Measurements from ENCODE around the gene NCOA3.
"Not testable (repeated sequence)": the region's sequence is repeated elsewhere in the genome, so short reads cannot be mapped to it uniquely, and the experiment has no call there.

NCOA3 gene

GRCh38 chr20:47541355-47541922 lies 39.8 kb downstream of the NCOA3 start:
- no peak for DNase-seq

- DNase-seq = no peak
Observed at GRCh38 chr20:47543006-47543431, 41.3 kb downstream of the NCOA3 start.

GRCh38 chr20:47544240-47544639 lies 42.6 kb downstream of the NCOA3 start:
- DNase-seq = no peak

GRCh38 chr20:47544852-47545251 lies 43.2 kb downstream of the NCOA3 start:
- no peak for DNase-seq

- DNase-seq = no peak
Observed at GRCh38 chr20:47545499-47545898, 43.8 kb downstream of the NCOA3 start.

GRCh38 chr20:47546184-47547033 lies 44.7 kb downstream of the NCOA3 start:
- DNase-seq = no peak

GRCh38 chr20:47547034-47547387 lies 45.3 kb downstream of the NCOA3 start:
- DNase-seq = no peak

- DNase-seq = no peak
Observed at GRCh38 chr20:47549671-47550070, 48.0 kb downstream of the NCOA3 start.

GRCh38 chr20:47551222-47551621 lies 49.5 kb downstream of the NCOA3 start:
- DNase-seq = no peak

- no peak for DNase-seq
Observed at GRCh38 chr20:47551841-47552240, 50.2 kb downstream of the NCOA3 start.

- no peak for DNase-seq
Observed at GRCh38 chr20:47552996-47553395, 51.3 kb downstream of the NCOA3 start.

GRCh38 chr20:47553594-47554235 lies 52.0 kb downstream of the NCOA3 start:
- DNase-seq = not testable (repeated sequence)

GRCh38 chr20:47554283-47554682 lies 52.6 kb downstream of the NCOA3 start:
- not testable (repeated sequence) for DNase-seq

GRCh38 chr20:47557218-47557617 lies 55.5 kb downstream of the NCOA3 start:
- DNase-seq = no peak

- DNase-seq = no peak
Observed at GRCh38 chr20:47557791-47558190, 56.1 kb downstream of the NCOA3 start.

- DNase-seq = no peak
Observed at GRCh38 chr20:47558295-47559066, 56.8 kb downstream of the NCOA3 start.

- DNase-seq = no peak
Observed at GRCh38 chr20:47559141-47559540, 57.5 kb downstream of the NCOA3 start.

- no peak for DNase-seq
Observed at GRCh38 chr20:47561180-47561579, 59.5 kb downstream of the NCOA3 start.

GRCh38 chr20:47561603-47562583 lies 60.2 kb downstream of the NCOA3 start:
- no peak for DNase-seq

- DNase-seq = no peak
Observed at GRCh38 chr20:47566269-47566668, 64.6 kb downstream of the NCOA3 start.

- DNase-seq = no peak
Observed at GRCh38 chr20:47568019-47568418, 66.3 kb downstream of the NCOA3 start.

GRCh38 chr20:47568837-47569410 lies 67.2 kb downstream of the NCOA3 start:
- no peak for DNase-seq

Measured in NCI-H1694 treated with DMSO at 0.1 percent for 48 hours (cell line).